ENCODE results near the gene DIP2A. TPM values are rescaled to one million over a fixed set of nuclear protein-coding genes. Genes with fewer than 3 reads are reported as not detected.

Gene DIP2A
- total RNA-seq, 1 experiment from 2014 or later: 39.9 TPM

GRCh38 chr21:46532080-46532479, 73.4 kb downstream of the DIP2A start:
- no peaks in the 10 kb centered on the region for H3K4me1 ChIP-seq (replicated peaks; ENCODE audit: insufficient read depth)
- no peaks in the 10 kb centered on the region for H3K36me3 ChIP-seq (ENCODE audit: low read depth)
- no peaks in the 10 kb centered on the region for H3K9me2 ChIP-seq (ENCODE audit: insufficient read depth)
- no peak overlapping the region for H3K27ac ChIP-seq
- H3K27me3 ChIP-seq (ENCODE audit: insufficient read depth, low read depth): no peaks in the 10 kb centered on the region
- CTCF ChIA-PET: interaction anchor here (0.6 kb wide), 1 partner anchor 122 kb away, joined by 6 read pairs; no protein-coding TSS in a partner anchor
- no peak for DNase-seq
- no peaks in the 10 kb centered on the region for H4K20me1 ChIP-seq (ENCODE audit: insufficient read depth)
- POLR2A ChIA-PET (ENCODE audit: unreplicated experiment): interaction anchor here (0.6 kb wide), 1 partner anchor 107 kb away, joined by 9 read pairs; no protein-coding TSS in a partner anchor
- intact Hi-C loops (cut with micrococcal nuclease; ENCODE audit: unreplicated experiment): no loop called here
- H3K4me3 ChIP-seq: no peak overlapping the region
- no peak overlapping the region for H2AFZ ChIP-seq
- H3K4me2 ChIP-seq: no peak overlapping the region
- H3F3A ChIP-seq (ENCODE audit: insufficient read depth, low read depth): no peaks in the 10 kb centered on the region
- no peaks in the 10 kb centered on the region for H3K79me2 ChIP-seq (ENCODE audit: low read depth)
- TF ChIP-seq EZH2 (IDR thresholded peaks at IDR 0.05; ENCODE audit: low read depth): no peak
- TF ChIP-seq, protein P1, sequence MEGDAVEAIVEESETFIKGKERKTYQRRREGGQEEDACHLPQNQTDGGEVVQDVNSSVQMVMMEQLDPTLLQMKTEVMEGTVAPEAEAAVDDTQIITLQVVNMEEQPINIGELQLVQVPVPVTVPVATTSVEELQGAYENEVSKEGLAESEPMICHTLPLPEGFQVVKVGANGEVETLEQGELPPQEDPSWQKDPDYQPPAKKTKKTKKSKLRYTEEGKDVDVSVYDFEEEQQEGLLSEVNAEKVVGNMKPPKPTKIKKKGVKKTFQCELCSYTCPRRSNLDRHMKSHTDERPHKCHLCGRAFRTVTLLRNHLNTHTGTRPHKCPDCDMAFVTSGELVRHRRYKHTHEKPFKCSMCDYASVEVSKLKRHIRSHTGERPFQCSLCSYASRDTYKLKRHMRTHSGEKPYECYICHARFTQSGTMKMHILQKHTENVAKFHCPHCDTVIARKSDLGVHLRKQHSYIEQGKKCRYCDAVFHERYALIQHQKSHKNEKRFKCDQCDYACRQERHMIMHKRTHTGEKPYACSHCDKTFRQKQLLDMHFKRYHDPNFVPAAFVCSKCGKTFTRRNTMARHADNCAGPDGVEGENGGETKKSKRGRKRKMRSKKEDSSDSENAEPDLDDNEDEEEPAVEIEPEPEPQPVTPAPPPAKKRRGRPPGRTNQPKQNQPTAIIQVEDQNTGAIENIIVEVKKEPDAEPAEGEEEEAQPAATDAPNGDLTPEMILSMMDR (conservative IDR thresholded peaks at IDR 0.05): no peak
- no TSS peak for BruUV-seq (replicated peaks)
- no peaks in the 10 kb centered on the region for H3K9me3 ChIP-seq (ENCODE audit: insufficient read depth, low read depth)

DNA sequence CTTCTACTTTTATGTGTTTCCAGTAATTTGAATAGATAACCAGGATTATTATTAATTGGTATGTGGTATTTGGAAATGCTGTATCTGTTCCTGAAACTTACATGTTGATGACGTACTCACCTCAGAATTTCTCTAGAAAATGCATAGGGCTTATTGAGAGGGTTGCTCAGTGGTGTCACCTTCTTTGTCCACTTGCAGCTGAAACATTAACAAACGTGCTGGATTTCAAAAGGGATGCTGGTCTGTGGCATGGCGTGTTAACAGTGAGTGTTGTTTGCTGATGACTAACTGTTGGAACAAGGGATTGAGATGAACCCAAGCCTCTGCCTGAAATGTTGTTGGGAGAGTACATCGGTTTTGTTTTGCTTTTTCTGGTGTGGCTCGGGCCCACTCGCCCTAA, 78.3 kb downstream of the DIP2A start:
- H4K20me1 ChIP-seq (ENCODE audit: insufficient read depth): no peaks in the 10 kb centered on the region
- no peaks in the 10 kb centered on the region for H3K9me2 ChIP-seq (ENCODE audit: insufficient read depth)
- no peak overlapping the region for H3K4me2 ChIP-seq
- POLR2A ChIA-PET (ENCODE audit: unreplicated experiment): no interaction called here
- no peak for TF ChIP-seq EZH2 (IDR thresholded peaks at IDR 0.05; ENCODE audit: low read depth)
- TF ChIP-seq, protein P1 (conservative IDR thresholded peaks at IDR 0.05): no peak
- intact Hi-C loops (cut with micrococcal nuclease; ENCODE audit: unreplicated experiment): no loop called here
- no peaks in the 10 kb centered on the region for H3K4me1 ChIP-seq (replicated peaks; ENCODE audit: insufficient read depth)
- no peak overlapping the region for H3K4me3 ChIP-seq
- H3K27me3 ChIP-seq (ENCODE audit: insufficient read depth, low read depth): no peaks in the 10 kb centered on the region
- no peaks in the 10 kb centered on the region for H3K9me3 ChIP-seq (ENCODE audit: insufficient read depth, low read depth)
- BruUV-seq (replicated peaks): no TSS peak
- H3K36me3 ChIP-seq (ENCODE audit: low read depth): no peaks in the 10 kb centered on the region
- no peak overlapping the region for H2AFZ ChIP-seq
- DNase-seq: no peak
- CTCF ChIA-PET: no interaction called here
- no peaks in the 10 kb centered on the region for H3K79me2 ChIP-seq (ENCODE audit: low read depth)
- H3K27ac ChIP-seq: no peak overlapping the region
- H3F3A ChIP-seq (ENCODE audit: insufficient read depth, low read depth): no peaks in the 10 kb centered on the region

DNA sequence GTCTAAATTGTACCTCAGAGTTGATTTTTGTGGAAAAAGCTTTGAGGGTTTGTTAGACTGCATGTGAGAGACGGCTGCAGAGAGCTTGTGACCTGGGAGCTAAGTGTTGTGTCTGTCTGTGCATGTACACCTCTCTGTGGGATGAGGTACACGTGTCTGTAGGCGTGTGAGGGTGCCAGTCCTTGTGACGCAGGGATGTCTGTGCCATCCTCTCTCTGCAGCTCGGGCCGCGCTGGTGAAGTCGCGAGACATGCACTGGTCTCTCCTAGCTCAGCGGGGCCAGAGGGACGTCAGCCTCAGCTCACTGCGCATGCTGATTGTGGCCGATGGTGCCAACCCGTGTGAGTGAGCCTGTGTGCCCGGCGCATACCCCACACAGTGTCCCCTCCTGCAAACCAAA, 79.6 kb downstream of the DIP2A start:
- Histone ChIP-seq H3K36me3 (ENCODE audit: low read depth) (no peaks in the 10 kb centered on the region), H4K20me1 (ENCODE audit: insufficient read depth) (no peaks in the 10 kb centered on the region), H3K79me2 (ENCODE audit: low read depth) (no peaks in the 10 kb centered on the region), H3K4me2 (no peak overlapping the region), H3K9me2 (ENCODE audit: insufficient read depth) (no peaks in the 10 kb centered on the region), H3K9me3 (ENCODE audit: insufficient read depth, low read depth) (no peaks in the 10 kb centered on the region), H3K27me3 (ENCODE audit: insufficient read depth, low read depth) (no peaks in the 10 kb centered on the region), H3K4me3 (no peak overlapping the region), H2AFZ (no peak overlapping the region), H3K27ac (no peak overlapping the region), H3K4me1 (replicated peaks; ENCODE audit: insufficient read depth) (no peaks in the 10 kb centered on the region), H3F3A (ENCODE audit: insufficient read depth, low read depth) (no peaks in the 10 kb centered on the region)
- TF ChIP-seq EZH2 (IDR thresholded peaks at IDR 0.05; ENCODE audit: low read depth): no peak
- TF ChIP-seq, protein P1 (conservative IDR thresholded peaks at IDR 0.05): no peak
- CTCF ChIA-PET: no interaction called here
- intact Hi-C loops (cut with micrococcal nuclease; ENCODE audit: unreplicated experiment): no loop called here
- no peak for DNase-seq
- POLR2A ChIA-PET (ENCODE audit: unreplicated experiment): no interaction called here
- BruUV-seq (replicated peaks): no TSS peak
